T47D (cell line): ENCODE measurements around the gene CDC20.

Experiments used
- DNase-seq, 2 experiments: peaks; one replicate each; pipeline versions ENCODE4 v3.0.0 to v3.0.0-alpha.2; 2011 to 2012; ENCODE audit warnings: low read depth in 1 of 2, low spot score in 1 of 2
- JUND ChIP-seq: IDR thresholded peaks from 2 replicates; pipeline ENCODE4 v1.6.1; 2012; ENCODE audit warnings: low read depth
- in situ Hi-C: cut with HindIII; loops from 2 replicates; pipeline ENCODE4 v1.10.0; 2016; ENCODE audit warnings: low sequenced_read_pairs, low pct_unique_long_range_greater_than_20kb

CDC20 gene

GRCh38 chr1:43405219-43405875 lies 46.6 kb downstream of the CDC20 start:
- no peak for DNase-seq
- TF ChIP-seq JUND, result no peak
- in situ Hi-C loops, result no loop called here

- no peak for DNase-seq
- no peak for TF ChIP-seq JUND
- in situ Hi-C loops, result no loop called here
These were observed 47.1 kb downstream of the CDC20 start for GRCh38 chr1:43405876-43406234.

GRCh38 chr1:43410571-43410970 lies 51.8 kb downstream of the CDC20 start:
- in situ Hi-C loops, result no loop called here
- no peak for DNase-seq
- no peak for TF ChIP-seq JUND
